ENCODE results near the gene EIF3B. TPM values are rescaled to one million over a fixed set of nuclear protein-coding genes. Genes with fewer than 3 reads are reported as not detected.
A peak's percentile ranks its signal among the peaks of the same experiment; 100 is the strongest.
"Not testable (repeated sequence)": the region's sequence is repeated elsewhere in the genome, so short reads cannot be mapped to it uniquely, and the experiment has no call there.

The EIF3B gene
- total and polyA plus RNA-seq, 11 donors, result 35.4 to 114 (median 72.4) TPM

GRCh38 chr7:2373646-2374045 lies 19.0 kb downstream of the EIF3B start:
- TF ChIP-seq POLR2A (IDR thresholded peaks at IDR 0.05) (no peak), CTCF (IDR thresholded peaks at IDR 0.05) (no peak)
- Histone ChIP-seq H3K4me1 (no peaks in the 10 kb centered on the region), H3K27me3 (no peaks in the 10 kb centered on the region), H3K27ac (no peak overlapping the region), H3K36me3 (peaks cover 3 to 93% (median 90%) of the 10 kb centered on the region in 9 donors), H3K9me3 (no peaks in the 10 kb centered on the region), H3K4me3 (no peak overlapping the region)
- intact Hi-C loops (cut with DNase I), result no loop called here
- 89 to 94% (median 92%) methylated on average over 5 to 7 of the region's 7 CpGs for WGBS, 4 donors
- DNase-seq, result no peak
- no peak for ATAC-seq

GRCh38 chr7:2374401-2374800 lies 19.8 kb downstream of the EIF3B start:
- H3K36me3 ChIP-seq, result peaks cover 3 to 93% (median 90%) of the 10 kb centered on the region in 9 donors
- DNase-seq (no peak), ATAC-seq (no peak)
- H3K9me3 ChIP-seq, result no peaks in the 10 kb centered on the region
- no peak for TF ChIP-seq POLR2A (IDR thresholded peaks at IDR 0.05)
- no peak overlapping the region for H3K4me3 ChIP-seq
- 92 to 97% (median 95%) methylated on average over 13 to 18 of the region's 18 CpGs for WGBS, 4 donors
- H3K27me3 ChIP-seq, result no peaks in the 10 kb centered on the region
- H3K4me1 ChIP-seq, result no peaks in the 10 kb centered on the region
- H3K27ac ChIP-seq, result no peak overlapping the region
- intact Hi-C loops (cut with DNase I), result no loop called here

GRCh38 chr7:2374830-2375728 lies 20.5 kb downstream of the EIF3B start:
- no peak overlapping the region for H3K4me3 ChIP-seq
- no peak for ATAC-seq
- no peaks in the 10 kb centered on the region for H3K27me3 ChIP-seq
- no peaks in the 10 kb centered on the region for H3K9me3 ChIP-seq
- H3K4me1 ChIP-seq, result no peaks in the 10 kb centered on the region
- TF ChIP-seq POLR2A (IDR thresholded peaks at IDR 0.05), result no peak
- no peak for TF ChIP-seq CTCF (IDR thresholded peaks at IDR 0.05)
- no peak overlapping the region for H3K27ac ChIP-seq
- H3K36me3 ChIP-seq, result peaks cover 3 to 93% (median 90%) of the 10 kb centered on the region in 9 donors
- intact Hi-C loops (cut with DNase I), result no loop called here
- no peak for DNase-seq
- 90 to 92% (median 90%) methylated on average over 22 to 26 of the region's 26 CpGs for WGBS, 4 donors

GRCh38 chr7:2376351-2377154 lies 21.9 kb downstream of the EIF3B start:
- H3K4me1 ChIP-seq, result no peaks in the 10 kb centered on the region
- intact Hi-C loops (cut with DNase I), result no loop called here
- WGBS, 4 donors, result 90 to 96% (median 94%) methylated on average over 27 of the region's 27 CpGs
- no peaks in the 10 kb centered on the region for H3K9me3 ChIP-seq
- DNase-seq, result peak in 1 of 5 donors; percentile 52
- H3K36me3 ChIP-seq, result peaks cover 3 to 93% (median 90%) of the 10 kb centered on the region in 9 donors
- ATAC-seq, result peak in 2 of 4 donors; percentile 53 to 73
- TF ChIP-seq POLR2A (IDR thresholded peaks at IDR 0.05), result no peak
- no peak for TF ChIP-seq CTCF (IDR thresholded peaks at IDR 0.05)
- H3K4me3 ChIP-seq, result no peak overlapping the region
- no peaks in the 10 kb centered on the region for H3K27me3 ChIP-seq
- no peak overlapping the region for H3K27ac ChIP-seq

GRCh38 chr7:2377492-2377891 lies 22.9 kb downstream of the EIF3B start:
- peaks cover 3 to 88% (median 84%) of the 10 kb centered on the region in 9 donors for H3K36me3 ChIP-seq
- H3K27ac ChIP-seq; H3K4me1 ChIP-seq; intact Hi-C loops (cut with DNase I); H3K9me3 ChIP-seq; H3K4me3 ChIP-seq; H3K27me3 ChIP-seq; ATAC-seq: not testable (repeated sequence)
- DNase-seq, result peak in 1 of 5 donors; percentile 63
- WGBS, 4 donors, result 88 to 96% (median 93%) methylated on average over 6 to 17 of the region's 18 CpGs

GRCh38 chr7:2378125-2378524 lies 23.5 kb downstream of the EIF3B start:
- H3K9me3 ChIP-seq; H3K4me3 ChIP-seq; H3K27me3 ChIP-seq; intact Hi-C loops (cut with DNase I); ATAC-seq; DNase-seq; H3K4me1 ChIP-seq; H3K27ac ChIP-seq: not testable (repeated sequence)
- H3K36me3 ChIP-seq, result peaks cover 3 to 82% (median 78%) of the 10 kb centered on the region in 9 donors
- WGBS, 4 donors, result 89 to 94% (median 89%) methylated on average over 14 to 18 of the region's 18 CpGs
